Thoracic aorta (tissue), 2 donors: ENCODE data around the gene CRY1. TPM values are rescaled to one million over a fixed set of nuclear protein-coding genes. Genes with fewer than 3 reads are reported as not detected.
A peak's percentile ranks its signal among the peaks of the same experiment; 100 is the strongest.

Experiments
- ATAC-seq: fragments of 150-250 bp; one replicate; pipeline ENCODE4 v1.8.0; 2017; ENCODE audit warnings: low read depth; ENCODE audit not compliant: insufficient number of reproducible peaks, low FRiP score
- DNase-seq: peaks from one replicate; pipeline ENCODE4 v3.0.0-alpha.2; 2020; ENCODE audit warnings: low spot score
- H3K27ac ChIP-seq, 2 donors: fragments of 200-600 bp; sonication (generic); 1 replicate in 1 of 2; 2 replicates in 1 of 2; pipeline ENCODE4 v1.5.1; 2016; ENCODE audit warnings: mild to moderate bottlenecking in 2 of 2, moderate library complexity in 2 of 2
- H3K27me3 ChIP-seq: fragments of 200-600 bp; sonication (generic); replicated peaks from 2 replicates; pipeline ENCODE4 v1.6.0; 2016; ENCODE audit warnings: mild to moderate bottlenecking; ENCODE audit not compliant: insufficient read depth
- H3K36me3 ChIP-seq: fragments of 200-600 bp; sonication (generic); one replicate; pipeline ENCODE4 v1.5.1; 2016
- H3K4me1 ChIP-seq, 2 donors: fragments of 200-600 bp; sonication (generic); 1 replicate in 1 of 2; 2 replicates in 1 of 2; pipeline versions ENCODE4 v1.5.1 to v1.6.0; 2016; ENCODE audit warnings: low read depth in 2 of 2, mild to moderate bottlenecking in 1 of 2; ENCODE audit not compliant: control insufficient read depth in 1 of 2
- H3K4me3 ChIP-seq: fragments of 200-600 bp; sonication (generic); 2 replicates; pipeline ENCODE4 v1.5.1; 2016; ENCODE audit warnings: mild to moderate bottlenecking
- H3K9me3 ChIP-seq: fragments of 200-600 bp; sonication (generic); 2 replicates; pipeline ENCODE4 v1.5.1; 2016
- CTCF ChIP-seq: fragments of 200-600 bp; sonication (generic); IDR thresholded peaks from one replicate; pipeline ENCODE4 v1.5.1; 2019; ENCODE audit warnings: antibody characterized with exemption
- total RNA-seq, 2 donors: library from RNA; depleted of rRNA; stranded (reverse); fragments of >200 nt; gene quantifications; one replicate each; pipeline versions ENCODE4 v1.1.0 to v1.2.3, GENCODE V29; 2016

The CRY1 gene
- total RNA-seq, 2 donors from 2014 or later = 24.8 to 40.6 TPM

- H3K36me3 ChIP-seq = peaks cover 26% of the 10 kb centered on the region
- no peaks in the 10 kb centered on the region for H3K27me3 ChIP-seq
- H3K9me3 ChIP-seq = no peaks in the 10 kb centered on the region
- no peak overlapping the region for H3K4me3 ChIP-seq
- no peak for TF ChIP-seq CTCF
- H3K27ac ChIP-seq = no peak overlapping the region
- DNase-seq (no peak), ATAC-seq (no peak)
- H3K4me1 ChIP-seq = peaks cover 22 to 28% of the 10 kb centered on the region in 2 donors
Observed at GRCh38 chr12:106971065-106971464, 122.3 kb downstream of the CRY1 start.

- no peak overlapping the region for H3K27ac ChIP-seq
Observed at GRCh38 chr12:106964526-106964925, 128.8 kb downstream of the CRY1 start.

GRCh38 chr12:106962286-106962685 lies 131.1 kb downstream of the CRY1 start:
- Histone ChIP-seq H3K27me3 (no peaks in the 10 kb centered on the region), H3K9me3 (no peaks in the 10 kb centered on the region), H3K36me3 (peaks cover 1% of the 10 kb centered on the region), H3K4me1 (peaks cover 23 to 49% of the 10 kb centered on the region in 2 donors), H3K4me3 (no peak overlapping the region), H3K27ac (no peak overlapping the region)
- ATAC-seq (no peak), DNase-seq (no peak)
- no peak for TF ChIP-seq CTCF

More at GRCh38 chr12:106964526-106964925, 128.8 kb downstream of the CRY1 start:
- Histone ChIP-seq H3K4me1 (peaks cover 6 to 30% of the 10 kb centered on the region in 2 donors), H3K9me3 (no peaks in the 10 kb centered on the region), H3K4me3 (no peak overlapping the region), H3K27me3 (no peaks in the 10 kb centered on the region), H3K36me3 (peaks cover 12% of the 10 kb centered on the region)
- no peak for TF ChIP-seq CTCF
- ATAC-seq (no peak), DNase-seq (no peak)

- Histone ChIP-seq H3K4me3 (no peak overlapping the region), H3K27ac (no peak overlapping the region), H3K9me3 (no peaks in the 10 kb centered on the region), H3K27me3 (no peaks in the 10 kb centered on the region), H3K4me1 (peaks cover 23 to 49% of the 10 kb centered on the region in 2 donors), H3K36me3 (no peaks in the 10 kb centered on the region)
- TF ChIP-seq CTCF = no peak
- DNase-seq = no peak
- ATAC-seq = no peak
Observed at GRCh38 chr12:106960443-106960842, 132.9 kb downstream of the CRY1 start.

- no peaks in the 10 kb centered on the region for H3K27me3 ChIP-seq
- H3K27ac ChIP-seq = no peak overlapping the region
- no peak for ATAC-seq
- H3K9me3 ChIP-seq = no peaks in the 10 kb centered on the region
- H3K4me3 ChIP-seq = peak overlapping the region; percentile 97
- no peak for DNase-seq
- no peaks in the 10 kb centered on the region for H3K36me3 ChIP-seq
- TF ChIP-seq CTCF = no peak
- peaks cover 23 to 45% of the 10 kb centered on the region in 2 donors for H3K4me1 ChIP-seq
Observed at GRCh38 chr12:106957583-106957982, 135.8 kb downstream of the CRY1 start.
